ENCODE results near the gene WNK2.

- no peak for TF ChIP-seq POLR2A (IDR thresholded peaks at IDR 0.05; ENCODE audit: low read length)
- no peak for TF ChIP-seq GATA1 (IDR thresholded peaks at IDR 0.05; ENCODE audit: low read depth, low read length)
Observed at GRCh38 chr9:93246526-93246925, 62.6 kb downstream of the WNK2 start.
